Right lobe of liver (tissue), 6 donors: ENCODE results near the gene CACHD1. TPM values are rescaled to one million over a fixed set of nuclear protein-coding genes. Genes with fewer than 3 reads are reported as not detected.

Source experiments
- ATAC-seq, 4 donors: fragments of 200-7000 bp; cut with Tn5 transposase; one replicate each; pipeline ENCODE4 v1.9.1; 2020; ENCODE audit warnings: mild to moderate bottlenecking in 4 of 4, moderate library complexity in 4 of 4
- DNase-seq, 3 donors: peaks; one replicate each; pipeline ENCODE4 v3.0.0-alpha.2; 2020
- H3K27ac ChIP-seq, 3 donors: fragments of 200-600 bp; one replicate each; pipeline ENCODE4 v1.8.0; 2022
- H3K27me3 ChIP-seq, 2 donors: fragments of 200-600 bp; one replicate each; pipeline ENCODE4 v1.8.0; 2022
- H3K36me3 ChIP-seq, 4 donors: fragments of 200-600 bp; sonication (generic) in 1 of 4; one replicate each; pipeline versions ENCODE4 v1.5.1 to v1.8.0; 2017 to 2022; ENCODE audit warnings: control low read depth in 1 of 4
- H3K4me1 ChIP-seq, 4 donors: fragments of 200-600 bp; sonication (generic) in 1 of 4; one replicate each; pipeline versions ENCODE4 v1.5.1 to v1.8.0; 2017 to 2022; ENCODE audit warnings: control low read depth in 1 of 4
- H3K4me3 ChIP-seq, 3 donors: fragments of 200-600 bp; one replicate each; pipeline ENCODE4 v1.8.0; 2022
- H3K9me3 ChIP-seq, 4 donors: fragments of 200-600 bp; sonication (generic) in 1 of 4; one replicate each; pipeline versions ENCODE4 v1.5.1 to v1.8.0; 2017 to 2022; ENCODE audit warnings: control low read depth in 1 of 4
- CTCF ChIP-seq, 4 donors: fragments of 200-600 bp in 3 of 4; fragments of 450-650 bp in 1 of 4; IDR thresholded peaks; one replicate each; pipeline versions ENCODE4 v1.5.1 to v1.8.0; 2016 to 2022; ENCODE audit warnings: antibody characterized with exemption in 4 of 4, mild to moderate bottlenecking in 2 of 4
- POLR2A ChIP-seq: fragments of 450-650 bp; IDR thresholded peaks from one replicate; pipeline ENCODE4 v1.6.1; 2017; ENCODE audit warnings: antibody characterized with exemption, mild to moderate bottlenecking
- WGBS: methylation state at CpG from one replicate; pipeline ENCODE4 v1.1.6; 2018; ENCODE audit warnings: low coverage, low lambda C conversion rate; ENCODE audit not compliant: insufficient coverage; ENCODE audit errors: missing lambda C conversion rate; 5-methylcytosine and 5-hydroxymethylcytosine counted together
- intact Hi-C, 2 donors: fragments of 100-400 bp; cut with DNase I; formaldehyde crosslinking; loops; one replicate each; pipeline versions ENCODE4 v1.11.2 to v1.14.1; 2022
- total RNA-seq, 6 experiments: library from RNA; depleted of rRNA in 2 of 6; stranded (reverse); fragments of >200 nt in 2 of 6; fragmentation: NEBNext Ultra II Directional in 3 of 6; extraction: Animal tissue kit (Norgen Biotek cat#: 25700) in 3 of 6; gene quantifications; one replicate each; pipeline versions ENCODE4 v1.1.0 to v1.2.4, GENCODE V29; 2016 to 2023
- donor health status: DM: no; HTN: yes; CAD: no.
- donor health status: DM: no; HTN: no; CAD: no.
- donor health status: DM: no; HTN: no; CAD: no.
- donor health status: DM: no; HTN: yes; CAD: no.
- donor health status: DM: no; HTN: yes; CAD: no.

Gene CACHD1
- total RNA-seq, 6 experiments from 2014 or later, result 0.59 to 3.0 (median 1.3) TPM

- no peak overlapping the region for H3K4me3 ChIP-seq
- intact Hi-C loops, result no loop called here
- DNase-seq (no peak), ATAC-seq (no peak)
- H3K4me1 ChIP-seq, result peaks cover 0 to 29% (median 12%) of the 10 kb centered on the region in 4 donors
- WGBS, result 79% methylated on average over 3 of the region's 3 CpGs
- TF ChIP-seq POLR2A (no peak), CTCF (IDR thresholded peaks at IDR 0.05) (no peak)
- no peaks in the 10 kb centered on the region for H3K36me3 ChIP-seq
- H3K9me3 ChIP-seq, result no peaks in the 10 kb centered on the region
- H3K27me3 ChIP-seq, result no peaks in the 10 kb centered on the region
- no peak overlapping the region for H3K27ac ChIP-seq
These were observed 12.2 kb downstream of the CACHD1 start for GRCh38 chr1:64482128-64482527.

- intact Hi-C loops, result no loop called here
- Histone ChIP-seq H3K4me3 (no peak overlapping the region), H3K27me3 (no peaks in the 10 kb centered on the region), H3K27ac (no peak overlapping the region), H3K36me3 (no peaks in the 10 kb centered on the region), H3K4me1 (peaks cover 0 to 24% (median 11%) of the 10 kb centered on the region in 4 donors), H3K9me3 (no peaks in the 10 kb centered on the region)
- 100% methylated on average over 1 of the region's 1 CpG for WGBS
- ATAC-seq, result no peak
- no peak for DNase-seq
- TF ChIP-seq CTCF (IDR thresholded peaks at IDR 0.05), result no peak
- no peak for TF ChIP-seq POLR2A
These were observed 12.8 kb downstream of the CACHD1 start for GRCh38 chr1:64482720-64483119.

GRCh38 chr1:64483731-64484414 is 13.9 kb downstream of the CACHD1 start:
- Histone ChIP-seq H3K36me3 (no peaks in the 10 kb centered on the region), H3K27me3 (no peaks in the 10 kb centered on the region), H3K4me3 (no peak overlapping the region), H3K4me1 (peaks cover 0 to 14% (median 6%) of the 10 kb centered on the region in 4 donors), H3K27ac (no peak overlapping the region), H3K9me3 (no peaks in the 10 kb centered on the region)
- TF ChIP-seq CTCF (IDR thresholded peaks at IDR 0.05) (no peak), POLR2A (no peak)
- no peak for ATAC-seq
- WGBS, result 87% methylated on average over 7 of the region's 7 CpGs
- no peak for DNase-seq
- intact Hi-C loops, result no loop called here

- H3K4me1 ChIP-seq, result peaks cover 0 to 6% (median 2%) of the 10 kb centered on the region in 4 donors
- 72% methylated on average over 3 of the region's 3 CpGs for WGBS
- H3K27ac ChIP-seq, result no peak overlapping the region
- no peak for TF ChIP-seq CTCF (IDR thresholded peaks at IDR 0.05)
- TF ChIP-seq POLR2A, result no peak
- ATAC-seq (no peak), DNase-seq (no peak)
- no peaks in the 10 kb centered on the region for H3K36me3 ChIP-seq
- H3K27me3 ChIP-seq, result no peaks in the 10 kb centered on the region
- intact Hi-C loops, result no loop called here
- H3K4me3 ChIP-seq, result no peak overlapping the region
- H3K9me3 ChIP-seq, result no peaks in the 10 kb centered on the region
These were observed 14.7 kb downstream of the CACHD1 start for GRCh38 chr1:64484651-64485050.
